H1 (cell line): ENCODE results near the gene TIMM22. TPM values are rescaled to one million over a fixed set of nuclear protein-coding genes. Genes with fewer than 3 reads are reported as not detected.

Source experiments
- CTCF ChIA-PET: fragments of 300-600 bp; sonication (Branson Sonifier 250); formaldehyde crosslinking; loops from one replicate; lab custom pipeline; 2021; ENCODE audit not compliant: partially characterized antibody; lab: Charles Lee
- POLR2A ChIA-PET: fragments of 300-600 bp; sonication (Branson Sonifier 250); formaldehyde crosslinking; loops from one replicate; lab custom pipeline; 2021; ENCODE audit warnings: inconsistent platforms; ENCODE audit not compliant: partially characterized antibody; lab: Charles Lee
- DNase-seq, 2 experiments: peaks; one replicate each; pipeline versions ENCODE4 v3.0.0 to v3.0.0-alpha.2; 2010 to 2022; ENCODE audit warnings: low spot score in 2 of 2, low read depth in 1 of 2, mixed read lengths in 1 of 2
- FAIRE-seq: peaks from 2 replicates; lab custom pipeline; 2011; peaks lifted over from hg19 to GRCh38; lab: Jason Lieb, UNC
- H2AFZ ChIP-seq: 2 replicates; pipeline ENCODE4 v1.8.1; 2012; ENCODE audit warnings: low read length, inconsistent platforms
- H2AK5ac ChIP-seq: 2 replicates; pipeline ENCODE4 v1.6.1; 2013; ENCODE audit warnings: low read depth, low read length
- H2BK120ac ChIP-seq: replicated peaks from 2 replicates; pipeline ENCODE3; 2013; ENCODE audit warnings: low read depth, low read length, inconsistent platforms
- H2BK12ac ChIP-seq: 2 replicates; pipeline ENCODE4 v1.6.1; 2013; ENCODE audit warnings: low read depth, low read length
- H2BK15ac ChIP-seq: 2 replicates; pipeline ENCODE4 v1.6.1; 2013; ENCODE audit warnings: low read length
- H2BK20ac ChIP-seq: 2 replicates; pipeline ENCODE4 v1.6.1; 2013; ENCODE audit warnings: low read length
- H2BK5ac ChIP-seq: 2 replicates; pipeline ENCODE4 v1.6.1; 2013; ENCODE audit warnings: low read depth, low read length
- H3K14ac ChIP-seq: 2 replicates; pipeline ENCODE4 v1.6.1; 2013; ENCODE audit warnings: inconsistent platforms; ENCODE audit not compliant: insufficient read length
- H3K18ac ChIP-seq: 2 replicates; pipeline ENCODE4 v1.6.1; 2013; ENCODE audit warnings: low read length; ENCODE audit errors: extremely low read depth
- H3K23ac ChIP-seq: 2 replicates; pipeline ENCODE4 v1.6.1; 2013; ENCODE audit warnings: inconsistent platforms; ENCODE audit not compliant: insufficient read length
- H3K23me2 ChIP-seq: 2 replicates; pipeline ENCODE4 v1.6.1; 2013; ENCODE audit warnings: low read depth, low read length
- H3K27ac ChIP-seq: 2 replicates; pipeline ENCODE4 v1.6.1; 2011; ENCODE audit warnings: low read depth, low read length, inconsistent platforms
- H3K27me3 ChIP-seq, 4 experiments: replicated peaks in 1 of 4; 1 replicate in 1 of 4; 2 replicates in 3 of 4; pipeline versions ENCODE4 v1.6.1 to v1.8.1; 2011 to 2013; ENCODE audit warnings: low read length in 3 of 4, mild to moderate bottlenecking in 3 of 4, inconsistent platforms in 2 of 4, mixed read lengths in 2 of 4, moderate library complexity in 1 of 4; ENCODE audit not compliant: control insufficient read depth in 3 of 4, insufficient read depth in 3 of 4; ENCODE audit errors: extremely low read depth in 1 of 4
- H3K36me3 ChIP-seq, 4 experiments: 2 replicates each; pipeline versions ENCODE4 v1.6.1 to v1.8.1; 2011 to 2013; ENCODE audit warnings: mild to moderate bottlenecking in 4 of 4, low read length in 3 of 4, moderate library complexity in 2 of 4, control low read depth in 1 of 4, inconsistent platforms in 1 of 4; ENCODE audit not compliant: insufficient read depth in 4 of 4, control insufficient read depth in 2 of 4
- H3K4ac ChIP-seq: replicated peaks from 2 replicates; pipeline ENCODE3; 2013; ENCODE audit warnings: low read length, low read depth, mixed read lengths, inconsistent platforms; ENCODE audit not compliant: insufficient read length
- H3K4me1 ChIP-seq, 4 experiments: replicated peaks in 1 of 4; 1 replicate in 1 of 4; 2 replicates in 3 of 4; pipeline versions ENCODE4 v1.6.1 to v1.8.1; 2011 to 2013; ENCODE audit warnings: low read length in 3 of 4, inconsistent platforms in 2 of 4, mixed read lengths in 1 of 4; ENCODE audit not compliant: insufficient read depth in 4 of 4, control insufficient read depth in 3 of 4
- H3K4me2 ChIP-seq, 2 experiments: 2 replicates each; pipeline versions ENCODE4 v1.6.1 to v1.8.1; 2011 to 2013; ENCODE audit warnings: low read depth in 2 of 2, low read length in 2 of 2, control low read depth in 1 of 2, inconsistent platforms in 1 of 2, mild to moderate bottlenecking in 1 of 2; ENCODE audit not compliant: insufficient read depth in 1 of 2
- H3K4me3 ChIP-seq, 4 experiments: fragments of 200-600, 300-600 bp in 1 of 4; sonication (generic), shearing (Covaris generic), sonication (Bioruptor Twin) in 1 of 4; 2 replicates each; pipeline versions ENCODE4 v1.5.1 to v1.8.1; 2011 to 2016; ENCODE audit warnings: low read length in 4 of 4, low read depth in 3 of 4, control low read depth in 2 of 4, inconsistent platforms in 2 of 4, mild to moderate bottlenecking in 2 of 4, mixed read lengths in 1 of 4, moderate library complexity in 1 of 4; ENCODE audit not compliant: insufficient read depth in 2 of 4; ENCODE audit errors: extremely low read depth in 1 of 4
- H3K56ac ChIP-seq: replicated peaks from 2 replicates; pipeline ENCODE3; 2013; ENCODE audit warnings: low read depth, mild to moderate bottlenecking, mixed read lengths, low read length, inconsistent platforms; ENCODE audit not compliant: insufficient read length
- H3K79me1 ChIP-seq: 2 replicates; pipeline ENCODE4 v1.6.1; 2013; ENCODE audit warnings: low read depth, low read length, control low read depth
- H3K79me2 ChIP-seq, 2 experiments: 2 replicates each; pipeline versions ENCODE4 v1.6.1 to v1.8.1; 2012 to 2013; ENCODE audit warnings: low read length in 2 of 2, mild to moderate bottlenecking in 2 of 2, inconsistent platforms in 1 of 2; ENCODE audit not compliant: insufficient read depth in 2 of 2, control insufficient read depth in 1 of 2
- H3K9ac ChIP-seq, 4 experiments: replicated peaks in 1 of 4; 1 replicate in 1 of 4; 2 replicates in 3 of 4; pipeline versions ENCODE4 v1.6.1 to v1.8.1; 2011 to 2013; ENCODE audit warnings: low read depth in 3 of 4, low read length in 3 of 4, control low read depth in 2 of 4, mild to moderate bottlenecking in 2 of 4, moderate library complexity in 2 of 4, inconsistent platforms in 1 of 4; ENCODE audit errors: extremely low read depth in 1 of 4
- H3K9me3 ChIP-seq, 2 experiments: 2 replicates each; pipeline versions ENCODE4 v1.6.1 to v1.8.1; 2012 to 2013; ENCODE audit warnings: mild to moderate bottlenecking in 2 of 2, moderate library complexity in 2 of 2, control low read depth in 1 of 2, inconsistent platforms in 1 of 2, low read depth in 1 of 2, low read length in 1 of 2, mixed read lengths in 1 of 2; ENCODE audit not compliant: insufficient read depth in 2 of 2
- H4K20me1 ChIP-seq, 2 experiments: replicated peaks in 1 of 2; 2 replicates each; pipeline versions ENCODE3 to v1.8.1; 2011 to 2013; ENCODE audit warnings: inconsistent platforms in 2 of 2, low read length in 2 of 2, mild to moderate bottlenecking in 1 of 2; ENCODE audit not compliant: insufficient read depth in 2 of 2, control insufficient read depth in 1 of 2
- H4K5ac ChIP-seq: 2 replicates; pipeline ENCODE4 v1.6.1; 2013; ENCODE audit warnings: low read length, low read depth, mixed read lengths, inconsistent platforms; ENCODE audit not compliant: insufficient read length
- H4K8ac ChIP-seq: 2 replicates; pipeline ENCODE4 v1.8.0; 2013; ENCODE audit warnings: mild to moderate bottlenecking, moderate library complexity, low read length, inconsistent platforms; ENCODE audit not compliant: insufficient read depth; ENCODE audit errors: extremely low read depth
- H4K91ac ChIP-seq: replicated peaks from 2 replicates; pipeline ENCODE3; 2013; ENCODE audit warnings: low read length, mixed read lengths, inconsistent platforms; ENCODE audit not compliant: insufficient read length
- CHD1 ChIP-seq: IDR thresholded peaks from 2 replicates; pipeline ENCODE4 v1.6.1; 2012; ENCODE audit warnings: low read depth, low read length, improper control_type of control experiment
- KDM5A ChIP-seq: fragments of 200-600 bp; IDR thresholded peaks from 2 replicates; pipeline ENCODE4 v1.7.1; 2012; ENCODE audit warnings: mild to moderate bottlenecking, low read length, inconsistent platforms, mixed read lengths
- NANOG ChIP-seq: IDR thresholded peaks from 2 replicates; pipeline ENCODE4 v1.6.1; 2011; ENCODE audit warnings: low read length, low read depth, mild to moderate bottlenecking, inconsistent platforms; ENCODE audit not compliant: insufficient read depth, poor library complexity, severe bottlenecking
- NRF1 ChIP-seq: IDR thresholded peaks from 2 replicates; pipeline ENCODE4 v1.6.1; 2011; ENCODE audit warnings: mild to moderate bottlenecking, low read depth, low read length, improper control_type of control experiment
- PHF8 ChIP-seq: fragments of 200-600 bp; sonication (generic); conservative IDR thresholded peaks from 2 replicates; pipeline ENCODE4 v1.7.1; 2012; ENCODE audit warnings: low read depth, mild to moderate bottlenecking, inconsistent platforms, low read length, moderate library complexity
- RAD21 ChIP-seq, 2 experiments: IDR thresholded peaks in 1 of 2; conservative IDR thresholded peaks in 1 of 2; 2 replicates each; pipeline ENCODE4 v1.6.1; 2011; ENCODE audit warnings: low read depth in 2 of 2, low read length in 2 of 2, improper control_type of control experiment in 1 of 2, inconsistent platforms in 1 of 2, mild to moderate bottlenecking in 1 of 2, moderate library complexity in 1 of 2
- RFX5 ChIP-seq: IDR thresholded peaks from 2 replicates; pipeline ENCODE4 v1.6.1; 2011; ENCODE audit warnings: low read depth, low read length, improper control_type of control experiment, borderline replicate concordance
- RXRA ChIP-seq: IDR thresholded peaks from 2 replicates; pipeline ENCODE4 v1.6.1; 2011; ENCODE audit warnings: low read depth, mild to moderate bottlenecking, low read length, moderate library complexity; ENCODE audit not compliant: insufficient read depth
- SIRT6 ChIP-seq: IDR thresholded peaks from one replicate; pipeline ENCODE4 v1.7.1; 2012; ENCODE audit warnings: low read length, inconsistent platforms
- TCF12 ChIP-seq: IDR thresholded peaks from 2 replicates; pipeline ENCODE4 v1.6.1; 2011; ENCODE audit warnings: low read depth, mild to moderate bottlenecking, low read length
- USF2 ChIP-seq: IDR thresholded peaks from 2 replicates; pipeline ENCODE4 v1.6.1; 2011; ENCODE audit warnings: low read length, improper control_type of control experiment
- WGBS, 2 experiments: shearing (Covaris generic) in 1 of 2; methylation state at CpG; one replicate each; pipeline versions ENCODE4 v1.1.6 to v1.1.7; 2013 to 2015; ENCODE audit warnings: low lambda C conversion rate in 2 of 2, mixed read lengths in 2 of 2, inconsistent platforms in 1 of 2, low coverage in 1 of 2, missing lambda C conversion rate in 1 of 2; ENCODE audit not compliant: insufficient replicate concordance in 2 of 2, insufficient coverage in 1 of 2, insufficient read length in 1 of 2; ENCODE audit errors: extremely low coverage in 1 of 2, missing lambda C conversion rate in 1 of 2; 5-methylcytosine and 5-hydroxymethylcytosine counted together
- polyA plus RNA-seq, 7 experiments: library from polyadenylated mRNA; depleted of rRNA in 3 of 7; stranded (reverse) in 5 of 7; unstranded in 2 of 7; fragments of >200 nt in 5 of 7; fragments of 200-250 nt in 2 of 7; gene quantifications; 1 replicate in 5 of 7; 2 replicates in 1 of 7; 4 replicates in 1 of 7; pipeline versions ENCODE4 v1.2.1 to v1.2.3, GENCODE V29; 2011 to 2013; ENCODE audit warnings: missing spikeins in 2 of 7, mixed read lengths in 2 of 7
- total RNA-seq: library from RNA; stranded (reverse); fragmentation: NEBNext Ultra II Directional; extraction: Animal tissue kit (Norgen Biotek cat#: 25700); gene quantifications from 2 replicates; pipeline ENCODE4 v1.2.1, GENCODE V29; 2021

Gene TIMM22
- total and polyA plus RNA-seq, 2 of the 8 experiments (the other 6 are each of a cell fraction or from before 2014, with no cell fraction given) = 13.8 to 17.4 TPM

GRCh38 chr17:1040216-1040600 lies 43.3 kb downstream of the TIMM22 start:
- Histone ChIP-seq H3K79me2 (no peaks in the 10 kb centered on the region), H2AK5ac (no peak overlapping the region), H2BK120ac (no peak overlapping the region), H3K79me1 (no peaks in the 10 kb centered on the region; the same call in 1 of the 2 replicates), H3K4me1 (peaks cover 0 to 11% (median 8%) of the 10 kb centered on the region in 4 experiments; a peak in 6 of 7 replicates), H4K5ac (no peak overlapping the region), H3K27ac (no peak overlapping the region), H2BK12ac (no peak overlapping the region), H3K23ac (no peak overlapping the region), H4K8ac (no peak overlapping the region; the same call in 1 of the 2 replicates), H3K36me3 (no peaks in the 10 kb centered on the region; a peak in 1 of 8 replicates), H4K91ac (no peak overlapping the region), H3K4ac (no peak overlapping the region), H3K4me3 (no peak overlapping the region), H4K20me1 (peaks cover 0 to 3% of the 10 kb centered on the region in 2 experiments), H2BK5ac (no peak overlapping the region), H2BK15ac (no peak overlapping the region), H3K18ac (no peak overlapping the region), H3K56ac (no peak overlapping the region), H3K9ac (no peak overlapping the region), H3K23me2 (no peaks in the 10 kb centered on the region; the same call in 1 of the 2 replicates), H2BK20ac (no peak overlapping the region), H3K27me3 (0 out of 7 replicates have a peak, but pooled peaks cover 0 to 2% (median 0%) of the 10 kb centered on the region in 4 experiments), H3K9me3 (no peaks in the 10 kb centered on the region), H3K14ac (no peak overlapping the region), H3K4me2 (no peak overlapping the region), H2AFZ (no peak overlapping the region)
- ChIA-PET POLR2A (interaction anchor here (1.2 to 1.6 kb wide), 2 partner anchors 10 to 12 kb away, joined by 3 to 5 read pairs; no protein-coding TSS in a partner anchor), CTCF (interaction anchor here (1.3 to 6.3 kb wide), 4 partner anchors 15 to 41 kb away, joined by 3 to 41 read pairs (median 7); no protein-coding TSS in a partner anchor)
- TF ChIP-seq TCF12 (no peak), PHF8 (no peak), CHD1 (no peak), KDM5A (no peak), SIRT6 (no peak), NRF1 (no peak), USF2 (no peak), NANOG (no peak), RXRA (no peak), RFX5 (no peak), RAD21 (IDR thresholded peaks at IDR 0.05 in 1 of 2, conservative IDR thresholded peaks at IDR 0.05 in 1 of 2; ENCODE audit: low read depth in 2 of 2, low read length in 2 of 2) (no peak)
- FAIRE-seq (no peak), DNase-seq (no peak)
- 88% methylated on average over 10 of the region's 13 CpGs; no CpG with 5 or more reads in 1 of the 2 experiments for WGBS, 2 experiments
